Liver (tissue), 3 donors: ENCODE measurements around the gene LHFPL6.

ENCODE experiments used
- ATF3 ChIP-seq: IDR thresholded peaks from 2 replicates; pipeline ENCODE4 v1.6.1; 2016; ENCODE audit warnings: antibody characterized with exemption
- CTCF ChIP-seq: fragments of 150-350 bp; IDR thresholded peaks from 2 replicates; pipeline ENCODE4 v1.5.1; 2017; ENCODE audit warnings: improper control_type of control experiment, low read depth, low read length; ENCODE audit not compliant: missing input control
- HNF4A ChIP-seq, 2 donors: conservative IDR thresholded peaks; 2 replicates each; pipeline ENCODE4 v1.6.1; 2016; ENCODE audit warnings: antibody characterized with exemption in 2 of 2, mild to moderate bottlenecking in 2 of 2
- REST ChIP-seq: IDR thresholded peaks from 2 replicates; pipeline ENCODE4 v1.6.1; 2016; ENCODE audit warnings: antibody characterized with exemption, mild to moderate bottlenecking
- TAF1 ChIP-seq: conservative IDR thresholded peaks from 2 replicates; pipeline ENCODE4 v1.6.1; 2016; ENCODE audit warnings: antibody characterized with exemption, mild to moderate bottlenecking
- donor health status: healthy.
- donor health status: healthy.

DNA sequence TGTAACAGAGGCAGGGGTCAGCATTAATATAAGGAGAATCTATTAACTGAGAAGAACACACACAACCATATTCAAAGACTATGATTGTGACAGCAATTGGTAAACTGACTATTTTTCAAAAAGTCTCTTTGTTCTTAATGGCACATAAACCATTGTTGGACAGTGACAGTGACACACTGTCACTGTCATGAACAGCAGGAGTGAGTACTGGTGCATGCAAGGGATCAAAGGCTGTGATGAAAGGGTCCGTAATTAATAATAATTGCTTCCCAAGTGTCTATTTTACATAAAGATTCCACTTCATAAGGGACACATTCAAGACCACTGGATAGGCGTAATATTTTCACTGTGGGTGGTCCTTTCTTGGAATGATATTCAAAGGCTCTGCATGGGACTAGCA is 50.7 kb downstream of the LHFPL6 start:
- TF ChIP-seq TAF1 = no peak
- TF ChIP-seq CTCF = no peak
- no peak for TF ChIP-seq REST
- TF ChIP-seq HNF4A (conservative IDR thresholded peaks at IDR 0.05) = no peak
- TF ChIP-seq ATF3 = no peak
